NCI-H774 (cell line): Measurements from ENCODE around the gene CDADC1.
"Not testable (repeated sequence)": the region's sequence is repeated elsewhere in the genome, so short reads cannot be mapped to it uniquely, and the experiment has no call there.

Source experiments
- DNase-seq: peaks from one replicate; lab custom pipeline; 2025; lab: John Stamatoyannopoulos, UW

Gene CDADC1

DNA sequence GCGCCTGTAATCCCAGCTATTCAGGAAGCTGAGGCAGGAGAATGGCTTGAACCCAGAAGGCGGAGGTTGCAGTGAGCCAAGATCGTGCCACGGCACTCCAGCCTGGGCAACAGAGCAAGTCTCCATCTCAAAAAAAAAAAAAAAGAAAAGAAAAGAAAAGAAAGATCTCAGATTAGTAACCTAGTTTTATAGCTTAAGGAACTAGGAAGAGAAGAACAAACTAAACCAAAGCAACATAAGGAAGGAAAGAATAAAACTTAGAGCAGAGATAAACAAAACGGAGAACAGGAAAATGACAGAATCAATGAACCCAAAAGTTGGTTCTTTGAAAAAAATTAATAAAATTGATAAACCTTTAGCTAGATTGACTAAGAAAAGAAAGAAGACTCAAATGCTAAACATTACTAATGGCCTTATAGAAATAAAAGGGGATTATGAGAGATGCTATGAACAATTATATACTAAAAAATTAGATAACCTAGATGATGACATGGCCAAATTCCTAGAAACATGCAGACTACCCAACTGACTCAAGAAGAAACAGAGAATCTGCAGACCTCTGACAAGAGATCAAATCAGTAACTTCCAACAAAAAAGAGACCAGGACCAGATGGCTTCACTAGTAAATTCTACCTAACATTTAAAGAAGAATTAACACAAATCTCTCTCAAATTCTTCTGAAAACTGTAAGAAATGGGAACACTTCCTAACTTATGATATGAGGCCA lies 68.2 kb downstream of the CDADC1 start:
- no peak for DNase-seq

DNA sequence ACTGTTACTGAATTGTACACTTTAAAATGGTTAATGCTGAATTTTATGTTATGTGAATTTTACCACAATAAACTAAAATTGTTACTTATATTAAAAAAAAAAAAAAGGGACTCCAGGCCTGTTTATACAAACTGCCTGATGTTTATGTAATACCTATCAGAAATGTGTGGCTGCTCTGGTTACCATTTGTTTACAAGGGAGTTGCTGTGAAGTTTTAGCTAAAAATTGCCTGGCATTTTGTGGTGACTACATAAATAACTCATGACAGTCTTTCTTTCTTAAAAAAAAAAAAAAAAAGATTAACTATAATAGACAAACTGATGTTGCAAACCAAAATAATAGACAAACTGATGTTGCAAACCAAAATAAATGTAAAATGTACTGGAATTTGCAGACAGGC lies 71.8 kb downstream of the CDADC1 start:
- no peak for DNase-seq

DNA sequence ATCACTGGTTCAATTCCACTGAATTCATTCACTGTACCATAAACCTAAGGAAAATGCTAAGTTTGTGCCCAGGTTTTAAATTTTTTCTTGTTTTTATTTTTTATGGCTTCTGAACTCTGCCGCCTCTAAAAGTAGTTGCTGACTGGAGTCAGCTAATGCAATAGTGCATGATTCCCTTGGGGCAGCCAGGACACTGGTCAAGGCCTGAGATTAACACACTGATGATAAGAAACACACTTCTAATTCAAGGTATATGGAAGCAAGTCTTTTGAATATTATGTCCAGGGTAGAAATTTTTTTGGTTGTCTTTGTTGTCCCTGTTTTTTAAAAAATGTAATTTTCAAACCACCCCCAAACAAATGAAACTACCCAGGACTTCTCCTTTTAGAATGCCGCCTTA lies 72.2 kb downstream of the CDADC1 start:
- DNase-seq = no peak

DNA sequence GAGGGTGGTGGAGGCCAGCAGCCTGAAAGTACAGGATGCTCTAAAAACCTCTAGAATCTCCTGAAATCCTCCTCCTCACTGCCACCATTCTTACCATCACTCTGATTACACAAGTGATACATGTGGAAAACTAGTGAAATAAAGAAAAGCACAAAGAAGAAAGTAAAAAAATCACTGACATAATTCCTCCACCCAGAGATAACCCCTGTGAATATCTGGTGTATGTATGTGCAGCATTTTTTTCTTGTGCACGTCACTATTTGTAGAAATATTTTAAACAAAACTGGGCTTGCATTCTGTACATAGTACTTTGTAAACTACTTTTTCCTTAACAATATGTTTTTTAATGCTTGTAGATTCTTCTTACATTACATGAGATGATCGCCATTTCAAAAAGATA lies 73.2 kb downstream of the CDADC1 start:
- no peak for DNase-seq

DNA sequence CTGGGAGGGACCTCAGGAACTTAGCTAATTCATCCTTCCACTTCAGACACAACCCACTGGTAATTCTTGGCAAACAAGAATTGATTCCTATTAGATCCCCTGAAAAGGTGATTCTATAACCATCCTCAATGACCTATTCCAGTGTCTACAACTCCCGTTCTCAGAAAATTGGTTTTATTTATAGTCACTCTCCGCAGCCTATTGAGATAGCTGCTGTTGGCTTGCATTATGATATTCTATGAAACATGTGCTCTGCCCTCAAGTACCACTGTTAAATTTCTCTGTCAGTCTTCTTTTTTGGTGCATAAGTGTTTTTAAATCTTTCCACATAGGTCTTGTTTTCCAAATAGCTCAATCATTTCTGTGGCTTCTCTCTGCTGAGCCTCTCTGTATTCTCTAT lies 75.0 kb downstream of the CDADC1 start:
- DNase-seq = no peak

DNA sequence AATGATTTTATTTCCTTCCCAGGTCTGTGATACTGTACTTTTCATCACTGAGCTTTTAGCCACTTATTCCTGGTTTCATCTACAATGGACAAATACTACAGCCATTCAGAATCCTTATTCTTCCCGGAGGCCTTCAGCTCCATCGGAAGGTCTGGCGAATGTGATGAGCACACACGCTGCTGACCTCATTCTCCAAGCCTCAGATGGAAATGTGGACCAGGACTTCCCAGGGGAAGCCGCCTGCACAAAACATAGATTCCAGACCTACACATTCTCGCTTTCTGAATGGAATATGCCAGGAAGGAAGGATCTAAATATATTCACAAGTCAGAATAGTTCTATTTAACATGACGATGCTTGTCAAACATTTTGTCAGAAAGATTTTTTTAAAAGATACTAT lies 75.6 kb downstream of the CDADC1 start:
- DNase-seq = no peak

DNA sequence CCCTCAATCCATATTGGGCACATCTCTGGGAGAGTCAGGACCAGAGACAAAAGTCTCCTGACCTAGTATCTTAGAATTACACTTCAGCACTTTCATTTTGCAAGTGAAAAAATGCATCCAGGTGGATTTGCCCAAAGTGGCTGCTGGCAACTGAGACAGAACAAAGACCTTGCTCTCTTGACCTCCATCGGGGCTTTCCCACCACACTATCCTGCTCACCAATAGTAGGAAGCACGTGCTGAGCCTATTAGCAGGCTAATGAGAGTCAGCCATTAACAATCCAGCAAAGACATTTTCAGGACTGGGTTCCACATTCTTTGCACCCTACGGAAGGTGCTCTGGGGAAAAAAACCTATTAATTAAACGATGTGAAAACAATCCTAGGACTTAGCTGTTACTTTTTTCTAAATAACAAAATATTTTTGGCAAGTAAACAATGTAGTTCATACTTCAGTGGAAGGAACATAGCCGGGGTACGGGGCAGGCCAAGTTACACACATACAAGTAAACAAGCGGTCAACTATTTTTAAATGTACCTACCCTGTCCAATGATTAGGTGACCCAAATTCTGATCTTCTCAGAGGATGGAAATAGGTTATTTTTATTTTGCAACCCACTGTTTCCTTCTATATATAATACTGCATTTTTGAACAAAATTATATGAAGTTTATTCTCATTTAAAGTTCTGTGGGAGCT lies 78.6 kb downstream of the CDADC1 start:
- no peak for DNase-seq

DNA sequence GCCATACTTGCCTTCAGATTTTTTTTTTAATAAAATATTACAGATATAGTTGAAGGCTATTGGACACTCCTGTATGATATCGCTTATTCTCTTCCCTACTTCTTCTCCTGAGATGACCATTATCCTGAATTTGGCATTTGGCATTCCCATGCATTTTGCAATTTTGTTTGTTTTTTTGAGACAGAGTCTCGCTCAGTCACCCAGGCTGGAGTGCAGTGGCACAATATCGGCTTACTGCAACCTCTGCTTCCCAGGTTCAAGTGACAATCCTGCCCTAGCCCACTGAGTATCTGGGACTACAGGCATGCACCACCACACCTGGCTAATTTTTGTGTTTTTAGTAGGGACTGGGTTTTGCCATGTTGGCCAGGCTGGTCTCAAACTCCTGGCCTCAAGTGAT lies 79.4 kb downstream of the CDADC1 start:
- DNase-seq = not testable (repeated sequence)

DNA sequence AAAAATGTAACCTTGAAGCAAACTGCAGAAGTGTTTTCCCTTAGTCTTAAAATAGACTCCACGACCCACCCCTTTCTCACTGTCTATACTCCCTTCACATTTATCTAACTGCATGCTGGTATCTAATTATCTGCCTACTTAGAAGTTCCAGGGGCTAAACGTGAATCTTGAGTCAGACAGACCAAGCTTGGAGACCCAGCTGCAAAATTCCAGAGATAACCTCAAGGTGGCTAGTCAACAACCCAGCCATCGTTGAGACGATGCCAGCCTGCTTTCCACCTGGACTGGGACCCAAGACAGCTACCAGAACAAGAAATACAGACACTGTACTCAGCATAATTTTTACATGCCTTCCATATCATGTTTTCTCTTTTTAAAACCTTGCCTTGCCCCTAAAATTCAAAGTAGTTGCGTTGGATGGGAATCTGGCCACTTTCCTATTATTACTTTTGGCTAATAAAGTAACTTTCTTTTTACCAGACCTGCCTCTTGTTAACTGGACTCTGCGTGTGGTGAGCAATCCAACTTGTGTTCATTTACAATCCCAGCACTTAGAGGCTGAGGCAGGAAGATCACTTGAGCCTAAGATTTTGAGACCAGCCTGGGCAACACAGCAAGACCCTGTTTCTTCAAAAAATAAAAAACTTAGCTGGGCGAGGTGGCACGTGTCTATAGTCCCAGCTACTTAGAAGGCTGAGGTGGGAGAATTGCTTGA lies 82.3 kb downstream of the CDADC1 start:
- no peak for DNase-seq

DNA sequence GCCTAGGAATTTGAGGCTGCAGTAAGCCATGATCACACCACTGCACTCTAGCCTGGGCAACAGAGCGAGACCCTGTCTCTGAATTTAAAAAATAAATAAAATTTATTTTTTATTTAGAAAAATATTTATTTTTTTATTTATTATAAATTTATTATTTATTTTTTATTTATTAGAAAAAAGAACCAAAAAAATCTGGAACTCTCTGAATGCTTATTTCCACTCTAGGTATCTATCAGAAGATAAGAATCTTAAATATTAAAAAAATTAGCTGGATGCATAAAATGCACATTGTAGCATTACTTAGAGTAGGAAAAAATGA lies 82.8 kb downstream of the CDADC1 start:
- no peak for DNase-seq

DNA sequence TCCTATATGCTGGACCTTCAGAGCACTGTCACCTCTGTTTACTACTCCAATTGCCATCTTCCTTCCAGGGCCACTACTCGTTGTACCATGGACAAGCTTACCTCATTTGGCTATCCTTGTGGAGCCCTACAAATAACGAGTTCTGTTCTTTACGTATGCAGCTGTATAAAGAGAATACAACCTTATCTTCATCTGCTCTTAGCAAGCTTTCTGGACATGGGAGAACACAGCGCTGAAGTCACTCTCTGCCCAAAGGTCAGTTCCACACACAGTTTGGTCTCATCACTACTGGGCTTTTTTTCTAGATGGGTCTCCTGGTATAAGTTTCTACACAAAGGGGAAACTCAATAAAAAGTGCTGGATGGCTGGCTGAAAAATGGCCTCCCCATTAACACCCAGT lies 88.9 kb downstream of the CDADC1 start:
- DNase-seq = no peak

DNA sequence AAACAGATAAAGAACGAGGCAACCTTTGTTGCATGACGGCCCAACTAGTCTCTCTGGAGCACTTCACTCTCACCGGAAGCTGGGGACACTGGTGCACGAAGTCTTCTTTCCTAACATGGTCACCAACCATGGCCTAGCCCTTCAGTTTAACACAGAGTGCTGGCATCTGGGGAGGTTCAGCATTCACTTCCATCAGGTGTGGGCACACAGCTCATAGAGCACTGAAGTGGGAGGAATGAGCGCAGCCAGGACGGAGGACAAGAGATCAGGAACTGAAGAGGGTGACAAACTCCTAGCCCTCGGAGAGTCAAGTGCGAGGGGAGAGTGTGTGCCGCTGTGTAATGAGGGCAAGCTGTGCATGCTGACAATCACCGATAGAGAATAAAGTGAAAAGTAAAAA lies 92.4 kb downstream of the CDADC1 start:
- DNase-seq = no peak

DNA sequence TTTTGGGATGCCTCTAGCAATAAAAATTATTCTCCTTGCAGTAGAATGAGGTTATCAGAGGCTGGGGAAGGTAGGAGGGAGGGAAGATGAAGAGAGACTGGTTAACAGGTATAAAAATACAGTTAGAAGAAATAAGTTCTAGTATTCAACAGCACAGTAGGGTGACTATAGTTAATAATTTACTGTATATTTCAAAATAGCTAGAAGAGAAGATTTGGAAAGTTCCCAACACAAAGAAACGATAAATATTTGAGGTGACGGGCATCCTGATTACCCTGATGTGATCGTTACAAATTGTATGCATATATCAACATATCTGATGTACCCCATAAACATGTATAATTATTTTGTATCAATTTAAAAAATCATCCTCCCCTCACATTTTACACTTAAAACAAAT lies 93.8 kb downstream of the CDADC1 start:
- DNase-seq = no peak

DNA sequence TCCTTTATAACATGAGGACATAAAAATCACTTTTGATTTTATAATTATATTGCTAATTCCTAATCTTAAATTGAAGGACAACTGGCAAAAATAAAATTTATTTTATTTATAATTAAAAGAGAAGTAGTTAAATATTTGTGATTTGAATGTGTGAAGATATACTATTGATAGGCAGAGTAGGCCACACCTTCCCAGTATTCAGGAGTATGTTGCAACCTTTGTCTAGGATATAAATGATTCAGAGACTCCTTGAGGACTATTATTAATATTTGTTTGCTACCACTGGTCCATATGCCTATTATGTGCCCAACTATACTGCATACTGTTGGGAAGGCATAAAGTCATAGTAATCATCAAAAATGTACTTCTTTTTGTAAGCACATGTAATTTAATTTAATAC lies 94.2 kb downstream of the CDADC1 start:
- no peak for DNase-seq

DNA sequence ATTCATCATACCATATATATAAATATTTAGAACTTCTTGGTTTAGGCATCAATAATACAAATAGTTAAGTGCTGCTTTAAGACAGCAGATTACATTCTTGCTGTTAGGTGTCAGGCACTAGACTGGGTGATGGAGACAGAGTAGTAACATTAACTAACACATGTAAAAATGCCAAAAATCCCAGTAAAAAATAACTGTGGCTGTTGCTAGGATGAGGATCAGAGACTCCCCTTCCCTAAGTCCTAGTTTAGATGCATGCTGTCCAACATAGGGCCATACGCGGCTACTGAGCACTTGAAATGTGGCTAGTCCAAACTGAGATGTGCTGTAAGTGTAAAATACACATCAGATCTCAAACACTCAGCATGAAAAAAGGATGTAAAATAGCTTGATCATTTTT lies 94.7 kb downstream of the CDADC1 start:
- no peak for DNase-seq
